H1 (cell line): Measurements from ENCODE around the gene CSF2. TPM values are rescaled to one million over a fixed set of nuclear protein-coding genes. Genes with fewer than 3 reads are reported as not detected.
"Not testable (repeated sequence)": the region's sequence is repeated elsewhere in the genome, so short reads cannot be mapped to it uniquely, and the experiment has no call there.

Source experiments
- CTCF ChIA-PET: fragments of 300-600 bp; sonication (Branson Sonifier 250); formaldehyde crosslinking; loops from one replicate; lab custom pipeline; 2021; ENCODE audit not compliant: partially characterized antibody; lab: Charles Lee
- POLR2A ChIA-PET: fragments of 300-600 bp; sonication (Branson Sonifier 250); formaldehyde crosslinking; loops from one replicate; lab custom pipeline; 2021; ENCODE audit warnings: inconsistent platforms; ENCODE audit not compliant: partially characterized antibody; lab: Charles Lee
- DNase-seq, 2 experiments: peaks; one replicate each; pipeline versions ENCODE4 v3.0.0 to v3.0.0-alpha.2; 2010 to 2022; ENCODE audit warnings: low spot score in 2 of 2, low read depth in 1 of 2, mixed read lengths in 1 of 2
- FAIRE-seq: peaks from 2 replicates; lab custom pipeline; 2011; peaks lifted over from hg19 to GRCh38; lab: Jason Lieb, UNC
- H2AFZ ChIP-seq: 2 replicates; pipeline ENCODE4 v1.8.1; 2012; ENCODE audit warnings: low read length, inconsistent platforms
- H2AK5ac ChIP-seq: 2 replicates; pipeline ENCODE4 v1.6.1; 2013; ENCODE audit warnings: low read depth, low read length
- H2BK120ac ChIP-seq: replicated peaks from 2 replicates; pipeline ENCODE3; 2013; ENCODE audit warnings: low read depth, low read length, inconsistent platforms
- H2BK12ac ChIP-seq: 2 replicates; pipeline ENCODE4 v1.6.1; 2013; ENCODE audit warnings: low read depth, low read length
- H2BK15ac ChIP-seq: 2 replicates; pipeline ENCODE4 v1.6.1; 2013; ENCODE audit warnings: low read length
- H2BK20ac ChIP-seq: 2 replicates; pipeline ENCODE4 v1.6.1; 2013; ENCODE audit warnings: low read length
- H2BK5ac ChIP-seq: 2 replicates; pipeline ENCODE4 v1.6.1; 2013; ENCODE audit warnings: low read depth, low read length
- H3K14ac ChIP-seq: 2 replicates; pipeline ENCODE4 v1.6.1; 2013; ENCODE audit warnings: inconsistent platforms; ENCODE audit not compliant: insufficient read length
- H3K18ac ChIP-seq: 2 replicates; pipeline ENCODE4 v1.6.1; 2013; ENCODE audit warnings: low read length; ENCODE audit errors: extremely low read depth
- H3K23ac ChIP-seq: 2 replicates; pipeline ENCODE4 v1.6.1; 2013; ENCODE audit warnings: inconsistent platforms; ENCODE audit not compliant: insufficient read length
- H3K23me2 ChIP-seq: 2 replicates; pipeline ENCODE4 v1.6.1; 2013; ENCODE audit warnings: low read depth, low read length
- H3K27ac ChIP-seq: 2 replicates; pipeline ENCODE4 v1.6.1; 2011; ENCODE audit warnings: low read depth, low read length, inconsistent platforms
- H3K27me3 ChIP-seq, 4 experiments: replicated peaks in 1 of 4; 1 replicate in 1 of 4; 2 replicates in 3 of 4; pipeline versions ENCODE4 v1.6.1 to v1.8.1; 2011 to 2013; ENCODE audit warnings: low read length in 3 of 4, mild to moderate bottlenecking in 3 of 4, inconsistent platforms in 2 of 4, mixed read lengths in 2 of 4, moderate library complexity in 1 of 4; ENCODE audit not compliant: control insufficient read depth in 3 of 4, insufficient read depth in 3 of 4; ENCODE audit errors: extremely low read depth in 1 of 4
- H3K36me3 ChIP-seq, 4 experiments: 2 replicates each; pipeline versions ENCODE4 v1.6.1 to v1.8.1; 2011 to 2013; ENCODE audit warnings: mild to moderate bottlenecking in 4 of 4, low read length in 3 of 4, moderate library complexity in 2 of 4, control low read depth in 1 of 4, inconsistent platforms in 1 of 4; ENCODE audit not compliant: insufficient read depth in 4 of 4, control insufficient read depth in 2 of 4
- H3K4ac ChIP-seq: replicated peaks from 2 replicates; pipeline ENCODE3; 2013; ENCODE audit warnings: low read length, low read depth, mixed read lengths, inconsistent platforms; ENCODE audit not compliant: insufficient read length
- H3K4me1 ChIP-seq, 4 experiments: replicated peaks in 1 of 4; 1 replicate in 1 of 4; 2 replicates in 3 of 4; pipeline versions ENCODE4 v1.6.1 to v1.8.1; 2011 to 2013; ENCODE audit warnings: low read length in 3 of 4, inconsistent platforms in 2 of 4, mixed read lengths in 1 of 4; ENCODE audit not compliant: insufficient read depth in 4 of 4, control insufficient read depth in 3 of 4
- H3K4me2 ChIP-seq, 2 experiments: 2 replicates each; pipeline versions ENCODE4 v1.6.1 to v1.8.1; 2011 to 2013; ENCODE audit warnings: low read depth in 2 of 2, low read length in 2 of 2, control low read depth in 1 of 2, inconsistent platforms in 1 of 2, mild to moderate bottlenecking in 1 of 2; ENCODE audit not compliant: insufficient read depth in 1 of 2
- H3K4me3 ChIP-seq, 4 experiments: fragments of 200-600, 300-600 bp in 1 of 4; sonication (generic), shearing (Covaris generic), sonication (Bioruptor Twin) in 1 of 4; 2 replicates each; pipeline versions ENCODE4 v1.5.1 to v1.8.1; 2011 to 2016; ENCODE audit warnings: low read length in 4 of 4, low read depth in 3 of 4, control low read depth in 2 of 4, inconsistent platforms in 2 of 4, mild to moderate bottlenecking in 2 of 4, mixed read lengths in 1 of 4, moderate library complexity in 1 of 4; ENCODE audit not compliant: insufficient read depth in 2 of 4; ENCODE audit errors: extremely low read depth in 1 of 4
- H3K56ac ChIP-seq: replicated peaks from 2 replicates; pipeline ENCODE3; 2013; ENCODE audit warnings: low read depth, mild to moderate bottlenecking, mixed read lengths, low read length, inconsistent platforms; ENCODE audit not compliant: insufficient read length
- H3K79me1 ChIP-seq: 2 replicates; pipeline ENCODE4 v1.6.1; 2013; ENCODE audit warnings: low read depth, low read length, control low read depth
- H3K79me2 ChIP-seq, 2 experiments: 2 replicates each; pipeline versions ENCODE4 v1.6.1 to v1.8.1; 2012 to 2013; ENCODE audit warnings: low read length in 2 of 2, mild to moderate bottlenecking in 2 of 2, inconsistent platforms in 1 of 2; ENCODE audit not compliant: insufficient read depth in 2 of 2, control insufficient read depth in 1 of 2
- H3K9ac ChIP-seq, 4 experiments: replicated peaks in 1 of 4; 1 replicate in 1 of 4; 2 replicates in 3 of 4; pipeline versions ENCODE4 v1.6.1 to v1.8.1; 2011 to 2013; ENCODE audit warnings: low read depth in 3 of 4, low read length in 3 of 4, control low read depth in 2 of 4, mild to moderate bottlenecking in 2 of 4, moderate library complexity in 2 of 4, inconsistent platforms in 1 of 4; ENCODE audit errors: extremely low read depth in 1 of 4
- H3K9me3 ChIP-seq, 2 experiments: 2 replicates each; pipeline versions ENCODE4 v1.6.1 to v1.8.1; 2012 to 2013; ENCODE audit warnings: mild to moderate bottlenecking in 2 of 2, moderate library complexity in 2 of 2, control low read depth in 1 of 2, inconsistent platforms in 1 of 2, low read depth in 1 of 2, low read length in 1 of 2, mixed read lengths in 1 of 2; ENCODE audit not compliant: insufficient read depth in 2 of 2
- H4K20me1 ChIP-seq, 2 experiments: replicated peaks in 1 of 2; 2 replicates each; pipeline versions ENCODE3 to v1.8.1; 2011 to 2013; ENCODE audit warnings: inconsistent platforms in 2 of 2, low read length in 2 of 2, mild to moderate bottlenecking in 1 of 2; ENCODE audit not compliant: insufficient read depth in 2 of 2, control insufficient read depth in 1 of 2
- H4K5ac ChIP-seq: 2 replicates; pipeline ENCODE4 v1.6.1; 2013; ENCODE audit warnings: low read length, low read depth, mixed read lengths, inconsistent platforms; ENCODE audit not compliant: insufficient read length
- H4K8ac ChIP-seq: 2 replicates; pipeline ENCODE4 v1.8.0; 2013; ENCODE audit warnings: mild to moderate bottlenecking, moderate library complexity, low read length, inconsistent platforms; ENCODE audit not compliant: insufficient read depth; ENCODE audit errors: extremely low read depth
- H4K91ac ChIP-seq: replicated peaks from 2 replicates; pipeline ENCODE3; 2013; ENCODE audit warnings: low read length, mixed read lengths, inconsistent platforms; ENCODE audit not compliant: insufficient read length
- YY1 ChIP-seq: IDR thresholded peaks from 2 replicates; pipeline ENCODE4 v1.6.1; 2011; ENCODE audit warnings: low read depth, mild to moderate bottlenecking, low read length
- WGBS, 2 experiments: shearing (Covaris generic) in 1 of 2; methylation state at CpG; one replicate each; pipeline versions ENCODE4 v1.1.6 to v1.1.7; 2013 to 2015; ENCODE audit warnings: low lambda C conversion rate in 2 of 2, mixed read lengths in 2 of 2, inconsistent platforms in 1 of 2, low coverage in 1 of 2, missing lambda C conversion rate in 1 of 2; ENCODE audit not compliant: insufficient replicate concordance in 2 of 2, insufficient coverage in 1 of 2, insufficient read length in 1 of 2; ENCODE audit errors: extremely low coverage in 1 of 2, missing lambda C conversion rate in 1 of 2; 5-methylcytosine and 5-hydroxymethylcytosine counted together
- polyA plus RNA-seq, 7 experiments: library from polyadenylated mRNA; depleted of rRNA in 3 of 7; stranded (reverse) in 5 of 7; unstranded in 2 of 7; fragments of >200 nt in 5 of 7; fragments of 200-250 nt in 2 of 7; gene quantifications; 1 replicate in 5 of 7; 2 replicates in 1 of 7; 4 replicates in 1 of 7; pipeline versions ENCODE4 v1.2.1 to v1.2.3, GENCODE V29; 2011 to 2013; ENCODE audit warnings: missing spikeins in 2 of 7, mixed read lengths in 2 of 7
- total RNA-seq: library from RNA; stranded (reverse); fragmentation: NEBNext Ultra II Directional; extraction: Animal tissue kit (Norgen Biotek cat#: 25700); gene quantifications from 2 replicates; pipeline ENCODE4 v1.2.1, GENCODE V29; 2021

CSF2 gene
- total and polyA plus RNA-seq, 2 of the 8 experiments (the other 6 are each of a cell fraction or from before 2014, with no cell fraction given), result not detected

- Histone ChIP-seq H2BK12ac (peak overlapping the region; percentile 39; the same call in 1 of the 2 replicates), H2AFZ (0 out of 2 replicates have a peak overlapping the region, but pooled peaks have one; percentile 53)
- H3K27me3 ChIP-seq, H2BK15ac ChIP-seq, H4K5ac ChIP-seq, H3K4me1 ChIP-seq, H3K36me3 ChIP-seq, H3K18ac ChIP-seq, H2BK5ac ChIP-seq, H4K20me1 ChIP-seq, H2BK20ac ChIP-seq, H3K56ac ChIP-seq, H3K14ac ChIP-seq, H3K9ac ChIP-seq, H3K4me3 ChIP-seq, H2AK5ac ChIP-seq, FAIRE-seq, H3K4me2 ChIP-seq, H2BK120ac ChIP-seq, H3K4ac ChIP-seq, H3K23ac ChIP-seq, DNase-seq, H4K91ac ChIP-seq, H3K79me1 ChIP-seq, H3K9me3 ChIP-seq, H4K8ac ChIP-seq, H3K23me2 ChIP-seq, POLR2A ChIA-PET, H3K27ac ChIP-seq, H3K79me2 ChIP-seq: not testable (repeated sequence)
- 86% methylated on average over 3 of the region's 3 CpGs; no CpG with 5 or more reads in 1 of the 2 experiments for WGBS, 2 experiments
- peak; percentile 75; the same call in 1 of the 2 replicates for TF ChIP-seq YY1
- CTCF ChIA-PET, result interaction anchor here (0.6 to 1.2 kb wide), 2 partner anchors 52 to 63 kb away, joined by 3 to 4 read pairs; no protein-coding TSS in a partner anchor
Observed at GRCh38 chr5:132116909-132117489, 43.4 kb downstream of the CSF2 start.

DNA sequence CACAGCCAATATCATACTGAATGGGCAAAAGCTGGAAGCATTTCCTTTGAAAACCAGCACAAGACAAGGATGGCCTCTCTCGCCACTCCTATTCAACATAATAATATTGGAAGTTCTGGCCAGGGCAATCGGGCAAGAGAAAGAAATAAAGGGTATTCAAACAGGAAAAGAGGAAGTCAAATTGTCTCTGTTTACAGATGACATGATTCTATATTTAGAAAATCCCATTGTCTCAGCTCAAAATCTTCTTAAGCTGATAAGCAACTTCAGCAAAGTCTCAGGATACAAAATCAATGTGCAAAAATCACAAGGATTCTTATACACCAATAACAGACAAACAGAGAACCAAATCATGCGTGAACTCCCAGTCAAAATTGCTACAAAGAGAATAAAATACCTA is 47.1 kb downstream of the CSF2 start:
- H2AK5ac ChIP-seq, H2BK12ac ChIP-seq, H2AFZ ChIP-seq, H3K14ac ChIP-seq, H3K9me3 ChIP-seq, H2BK15ac ChIP-seq, H3K9ac ChIP-seq, H4K8ac ChIP-seq, H2BK5ac ChIP-seq, H4K5ac ChIP-seq, H4K91ac ChIP-seq, DNase-seq, POLR2A ChIA-PET, H4K20me1 ChIP-seq, H3K4me1 ChIP-seq, H3K56ac ChIP-seq, H3K79me1 ChIP-seq, H3K18ac ChIP-seq, H3K79me2 ChIP-seq, H2BK20ac ChIP-seq, H3K36me3 ChIP-seq, H3K27me3 ChIP-seq, FAIRE-seq, H3K4me3 ChIP-seq, H3K23me2 ChIP-seq, CTCF ChIA-PET, H3K4ac ChIP-seq, H3K23ac ChIP-seq, H3K27ac ChIP-seq, H2BK120ac ChIP-seq, H3K4me2 ChIP-seq: not testable (repeated sequence)
- 80% methylated on average over 3 of the region's 3 CpGs; no CpG with 5 or more reads in 1 of the 2 experiments for whole genome bisulfite sequencing, 2 experiments
